ENCODE measurements around the gene DLEC1.

Gene DLEC1

GRCh38 chr3:37991823-37992222, 47.2 kb upstream of the DLEC1 start:
- TF ChIP-seq CTCF (IDR thresholded peaks at IDR 0.05; ENCODE audit: low read depth, low read length, missing control alignments) = no peak
- H3K27ac ChIP-seq = no peak overlapping the region
- no peak for DNase-seq
- H3K27me3 ChIP-seq (replicated peaks) = no peaks in the 10 kb centered on the region
- in situ Hi-C loops (cut with HindIII; ENCODE audit: low pct_ligation_motif_present, low sequenced_read_pairs) = no loop called here
- no peak overlapping the region for H3K4me3 ChIP-seq (ENCODE audit: low read depth, low read length)
- H3K36me3 ChIP-seq (replicated peaks) = no peaks in the 10 kb centered on the region

DNA sequence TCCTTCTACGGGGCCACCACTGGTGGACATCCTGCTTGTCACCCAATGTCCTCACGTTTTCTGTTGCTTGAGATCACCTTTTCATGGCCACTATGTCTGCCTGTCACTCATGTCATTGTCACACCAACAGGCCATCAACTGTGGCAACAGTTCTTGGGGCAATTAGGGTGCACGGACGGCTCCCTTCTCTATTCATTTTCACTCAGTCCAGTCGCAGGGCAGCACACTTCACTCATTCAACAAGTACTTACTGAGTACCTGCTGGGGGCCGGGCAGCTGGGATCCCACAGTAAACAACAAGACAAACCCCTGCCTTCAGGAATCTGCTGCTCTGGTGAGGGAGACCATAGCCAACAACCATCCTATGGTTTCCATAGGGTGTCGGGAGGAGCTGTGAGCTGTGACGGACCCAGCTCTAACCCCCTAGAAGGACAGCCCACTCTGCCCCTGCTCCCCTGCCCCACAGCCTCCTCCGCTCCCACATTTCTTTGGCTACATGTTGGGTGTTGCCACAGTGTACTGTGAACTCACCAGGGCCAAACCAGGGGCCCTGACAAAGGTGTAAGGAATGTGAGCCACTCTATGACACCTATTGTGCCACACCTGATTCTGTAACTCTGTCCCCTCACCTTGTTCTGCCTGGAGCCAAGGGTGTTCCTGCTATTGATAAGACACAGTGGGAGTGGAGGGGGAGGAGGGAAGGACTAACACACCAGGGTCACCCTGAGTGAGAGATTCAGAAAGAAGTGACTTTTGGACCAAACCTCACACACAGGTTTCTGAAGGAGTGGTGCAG, 46.5 kb upstream of the DLEC1 start:
- Histone ChIP-seq H3K27me3 (replicated peaks) (no peaks in the 10 kb centered on the region), H3K4me3 (ENCODE audit: low read depth, low read length) (no peak overlapping the region), H3K36me3 (replicated peaks) (no peaks in the 10 kb centered on the region), H3K27ac (no peak overlapping the region)
- in situ Hi-C loops (cut with HindIII; ENCODE audit: low pct_ligation_motif_present, low sequenced_read_pairs) = no loop called here
- DNase-seq = no peak
- no peak for TF ChIP-seq CTCF (IDR thresholded peaks at IDR 0.05; ENCODE audit: low read depth, low read length, missing control alignments)

GRCh38 chr3:37993067-37993455, 45.9 kb upstream of the DLEC1 start:
- DNase-seq = no peak
- Histone ChIP-seq H3K4me3 (ENCODE audit: low read depth, low read length) (no peak overlapping the region), H3K36me3 (replicated peaks) (no peaks in the 10 kb centered on the region), H3K27me3 (replicated peaks) (no peaks in the 10 kb centered on the region), H3K27ac (no peak overlapping the region)
- no peak for TF ChIP-seq CTCF (IDR thresholded peaks at IDR 0.05; ENCODE audit: low read depth, low read length, missing control alignments)
- in situ Hi-C loops (cut with HindIII; ENCODE audit: low pct_ligation_motif_present, low sequenced_read_pairs) = no loop called here

DNA sequence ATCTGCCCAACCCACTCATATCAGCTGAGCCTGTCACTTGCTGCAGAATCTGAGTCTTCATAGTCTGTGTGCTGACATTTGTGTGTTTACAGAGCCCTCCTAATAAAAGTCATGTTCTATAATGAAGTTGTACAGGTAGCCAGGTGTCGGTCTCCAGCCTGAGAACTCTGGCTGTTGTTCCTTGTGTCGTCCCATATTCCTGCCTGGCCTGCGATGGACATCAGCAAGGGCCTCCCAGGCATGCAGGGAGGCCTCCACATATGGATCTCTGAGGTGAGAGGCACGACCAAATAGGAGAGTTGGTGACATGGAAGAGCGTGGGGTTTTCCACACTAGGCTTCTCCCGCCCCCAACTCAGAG, 45.6 kb upstream of the DLEC1 start:
- H3K4me3 ChIP-seq (ENCODE audit: low read depth, low read length) = peak overlapping the region; percentile 67
- no peak for TF ChIP-seq CTCF (IDR thresholded peaks at IDR 0.05; ENCODE audit: low read depth, low read length, missing control alignments)
- H3K27me3 ChIP-seq (replicated peaks) = no peaks in the 10 kb centered on the region
- DNase-seq = no peak
- in situ Hi-C loops (cut with HindIII; ENCODE audit: low pct_ligation_motif_present, low sequenced_read_pairs) = no loop called here
- H3K36me3 ChIP-seq (replicated peaks) = no peaks in the 10 kb centered on the region
- no peak overlapping the region for H3K27ac ChIP-seq

- in situ Hi-C loops (cut with HindIII; ENCODE audit: low pct_ligation_motif_present, low sequenced_read_pairs) = no loop called here
- Histone ChIP-seq H3K36me3 (replicated peaks) (no peaks in the 10 kb centered on the region), H3K27ac (peak overlapping the region; percentile 70), H3K4me3 (ENCODE audit: low read depth, low read length) (peak overlapping the region; percentile 67), H3K27me3 (replicated peaks) (no peaks in the 10 kb centered on the region)
- TF ChIP-seq CTCF (IDR thresholded peaks at IDR 0.05; ENCODE audit: low read depth, low read length, missing control alignments) = peak; percentile 18
- peak; percentile 74 for DNase-seq
These were observed 45.0 kb upstream of the DLEC1 start for GRCh38 chr3:37993820-37994638.

Data from brain microvascular endothelial cell (primary cell).